Measurements from ENCODE around the gene PROSER2. TPM values are rescaled to one million over a fixed set of nuclear protein-coding genes. Genes with fewer than 3 reads are reported as not detected.

Gene PROSER2
- total RNA-seq = 10 to 100 TPM; 29.3 to 58.3 TPM

GRCh38 chr10:11823122-11823988 is at the start of gene PROSER2:
TSS of gene PROSER2 (plus strand) at chr10:11823356. CDS start at chr10:11852078, 28,722 bp downstream.
- intact Hi-C loops (cut with DNase I) = no loop called here
- peak within 1 kb of the TSS; percentile 71 to 92 (median 85) for H3K27ac ChIP-seq
- H3K36me3 ChIP-seq (replicated peaks in 1 of 2; ENCODE audit: insufficient read depth in 1 of 2, low read depth in 2 of 2) = no peaks in the 10 kb centered on the region
- 0 to 2% methylated on average over 9 to 94 of the region's 114 CpGs for WGBS, 2 donors
- H3K4me3 ChIP-seq = peak within 1 kb of the TSS; percentile 81 to 94
- ATAC-seq = peak; percentile 87
- peak; percentile 62 to 76 (median 66) for DNase-seq
- H3K4me1 ChIP-seq = peaks cover 29% of the 10 kb centered on the region
- H3K9me3 ChIP-seq = no peaks in the 10 kb centered on the region
- H3K27me3 ChIP-seq = no peaks in the 10 kb centered on the region
- TF ChIP-seq POLR2A (IDR thresholded peaks at IDR 0.05) = peak; percentile 81 to 90 (median 89)
- TF ChIP-seq CTCF (IDR thresholded peaks at IDR 0.05) = peak in 1 of 7 experiments; percentile 20

GRCh38 chr10:11773761-11774441 is 49.3 kb upstream of the PROSER2 start:
- 87 to 92% methylated on average over 14 of the region's 14 CpGs for WGBS, 2 donors
- Histone ChIP-seq H3K27me3 (no peaks in the 10 kb centered on the region), H3K4me3 (no peak overlapping the region), H3K4me1 (no peaks in the 10 kb centered on the region), H3K27ac (no peak overlapping the region), H3K9me3 (no peaks in the 10 kb centered on the region), H3K36me3 (replicated peaks in 1 of 2; ENCODE audit: insufficient read depth in 1 of 2, low read depth in 2 of 2) (no peaks in the 10 kb centered on the region)
- DNase-seq (no peak), ATAC-seq (no peak)
- TF ChIP-seq POLR2A (IDR thresholded peaks at IDR 0.05) (no peak), CTCF (IDR thresholded peaks at IDR 0.05) (no peak)
- intact Hi-C loops (cut with DNase I) = no loop called here

GRCh38 chr10:11775412-11775811 is 47.7 kb upstream of the PROSER2 start:
- TF ChIP-seq CTCF (IDR thresholded peaks at IDR 0.05) = no peak
- TF ChIP-seq POLR2A (IDR thresholded peaks at IDR 0.05) = no peak
- Histone ChIP-seq H3K27me3 (no peaks in the 10 kb centered on the region), H3K4me1 (no peaks in the 10 kb centered on the region), H3K36me3 (replicated peaks in 1 of 2; ENCODE audit: insufficient read depth in 1 of 2, low read depth in 2 of 2) (no peaks in the 10 kb centered on the region), H3K27ac (no peak overlapping the region), H3K4me3 (no peak overlapping the region), H3K9me3 (no peaks in the 10 kb centered on the region)
- 49 to 63% methylated on average over 5 of the region's 5 CpGs for WGBS, 2 donors
- intact Hi-C loops (cut with DNase I) = no loop called here
- ATAC-seq (no peak), DNase-seq (no peak)

GRCh38 chr10:11776080-11776479 is 47.1 kb upstream of the PROSER2 start:
- ATAC-seq (no peak), DNase-seq (no peak)
- Histone ChIP-seq H3K36me3 (replicated peaks in 1 of 2; ENCODE audit: insufficient read depth in 1 of 2, low read depth in 2 of 2) (no peaks in the 10 kb centered on the region), H3K9me3 (no peaks in the 10 kb centered on the region), H3K27me3 (no peaks in the 10 kb centered on the region), H3K4me3 (no peak overlapping the region), H3K27ac (no peak overlapping the region), H3K4me1 (no peaks in the 10 kb centered on the region)
- intact Hi-C loops (cut with DNase I) = no loop called here
- TF ChIP-seq CTCF (IDR thresholded peaks at IDR 0.05) (no peak), POLR2A (IDR thresholded peaks at IDR 0.05) (no peak)
- WGBS, 2 donors = 49 to 56% methylated on average over 3 of the region's 3 CpGs

All from body of pancreas (tissue), 4 donors.